Testis (tissue), 3 donors: ENCODE results near the gene TRPC4AP. TPM values are rescaled to one million over a fixed set of nuclear protein-coding genes. Genes with fewer than 3 reads are reported as not detected.
"Not testable (repeated sequence)": the region's sequence is repeated elsewhere in the genome, so short reads cannot be mapped to it uniquely, and the experiment has no call there.

ENCODE experiments used
- DNase-seq: peaks from one replicate; pipeline ENCODE4 v3.0.0-alpha.2; 2019
- H3K27ac ChIP-seq, 2 donors: fragments of 200-600 bp; sonication (generic); one replicate each; pipeline ENCODE4 v1.5.1; 2019
- H3K27me3 ChIP-seq: fragments of 200-600 bp; sonication (generic); one replicate; pipeline ENCODE4 v1.5.1; 2019
- H3K36me3 ChIP-seq: fragments of 200-600 bp; sonication (generic); one replicate; pipeline ENCODE4 v1.5.1; 2017; ENCODE audit warnings: low read depth; ENCODE audit errors: missing control alignments
- H3K4me1 ChIP-seq: fragments of 200-600 bp; sonication (generic); one replicate; pipeline ENCODE4 v1.5.1; 2019
- H3K4me3 ChIP-seq, 2 donors: fragments of 200-600 bp; sonication (generic); one replicate each; pipeline ENCODE4 v1.5.1; 2017 to 2019
- H3K9me3 ChIP-seq: fragments of 200-600 bp; sonication (generic); one replicate; pipeline ENCODE4 v1.5.1; 2017
- CTCF ChIP-seq, 3 experiments: fragments of 450-650 bp in 2 of 3; fragments of 200-600 bp in 1 of 3; sonication (generic) in 1 of 3; IDR thresholded peaks; one replicate each; pipeline ENCODE4 v1.5.1; 2016 to 2019; ENCODE audit warnings: antibody characterized with exemption in 3 of 3, mild to moderate bottlenecking in 2 of 3, moderate library complexity in 1 of 3
- POLR2A ChIP-seq: fragments of 450-650 bp; IDR thresholded peaks from one replicate; pipeline ENCODE4 v1.6.1; 2017; ENCODE audit warnings: antibody characterized with exemption, mild to moderate bottlenecking, moderate library complexity
- WGBS, 2 donors: methylation state at CpG; one replicate each; pipeline ENCODE4 v1.1.5; 2018; 5-methylcytosine and 5-hydroxymethylcytosine counted together
- intact Hi-C: fragments of 100-400 bp; cut with DNase I; formaldehyde crosslinking; loops from one replicate; pipeline ENCODE4 v1.15.1; 2023; ENCODE audit warnings: low total_unique reads
- polyA plus RNA-seq: library from polyadenylated mRNA; stranded (reverse); fragments of 350-450 nt; fragmentation: Illumina TruSeq; extraction: RNeasy Lipid Tissue Mini Kit (QIAGEN cat#74804); gene quantifications from one replicate; pipeline ENCODE4 v1.2.3, GENCODE V29; 2014; ENCODE audit warnings: low read depth, low replicate concordance; ENCODE audit not compliant: insufficient read depth
- total RNA-seq, 2 donors: library from RNA; depleted of rRNA; stranded (reverse); fragments of >200 nt; gene quantifications; one replicate each; pipeline ENCODE4 v1.2.3, GENCODE V29; 2016

Gene TRPC4AP
- total and polyA plus RNA-seq, 3 donors from 2014 or later = 68.8 to 78.4 (median 76.6) TPM

GRCh38 chr20:35085477-35086225 is 7.0 kb downstream of the TRPC4AP start:
- Histone ChIP-seq H3K4me3 (no peak overlapping the region), H3K9me3 (no peaks in the 10 kb centered on the region), H3K36me3 (no peaks in the 10 kb centered on the region), H3K4me1 (no peaks in the 10 kb centered on the region), H3K27ac (no peak overlapping the region), H3K27me3 (no peaks in the 10 kb centered on the region)
- no peak for DNase-seq
- 84 to 90% methylated on average over 11 of the region's 11 CpGs for WGBS, 2 donors
- TF ChIP-seq POLR2A = no peak
- TF ChIP-seq CTCF (IDR thresholded peaks at IDR 0.05) = no peak
- intact Hi-C loops = no loop called here

GRCh38 chr20:35084998-35085397 is 7.6 kb downstream of the TRPC4AP start:
- WGBS, 2 donors = 80 to 85% methylated on average over 3 of the region's 3 CpGs
- TF ChIP-seq POLR2A (no peak), CTCF (IDR thresholded peaks at IDR 0.05) (no peak)
- Histone ChIP-seq H3K4me1 (no peaks in the 10 kb centered on the region), H3K4me3 (no peak overlapping the region), H3K27ac (no peak overlapping the region), H3K9me3 (no peaks in the 10 kb centered on the region), H3K36me3 (no peaks in the 10 kb centered on the region), H3K27me3 (no peaks in the 10 kb centered on the region)
- intact Hi-C loops = no loop called here
- DNase-seq = no peak

GRCh38 chr20:35080348-35080642 is 12.3 kb downstream of the TRPC4AP start:
- DNase-seq, H3K36me3 ChIP-seq, H3K9me3 ChIP-seq, H3K4me1 ChIP-seq, H3K27ac ChIP-seq, intact Hi-C loops, H3K27me3 ChIP-seq, H3K4me3 ChIP-seq: not testable (repeated sequence)
- WGBS, 2 donors = 45 to 54% methylated on average over 5 of the region's 5 CpGs

GRCh38 chr20:35079472-35080347 is 12.9 kb downstream of the TRPC4AP start:
- Histone ChIP-seq H3K4me3 (no peak overlapping the region), H3K9me3 (no peaks in the 10 kb centered on the region), H3K36me3 (no peaks in the 10 kb centered on the region), H3K4me1 (no peaks in the 10 kb centered on the region), H3K27me3 (no peaks in the 10 kb centered on the region), H3K27ac (no peak overlapping the region)
- DNase-seq = no peak
- TF ChIP-seq CTCF (IDR thresholded peaks at IDR 0.05) (no peak), POLR2A (no peak)
- WGBS, 2 donors = 87 to 95% methylated on average over 8 of the region's 8 CpGs
- intact Hi-C loops = no loop called here

- no peaks in the 10 kb centered on the region for H3K27me3 ChIP-seq
- no peaks in the 10 kb centered on the region for H3K4me1 ChIP-seq
- no peaks in the 10 kb centered on the region for H3K36me3 ChIP-seq
- intact Hi-C loops = no loop called here
- H3K27ac ChIP-seq = no peak overlapping the region
- no peak overlapping the region for H3K4me3 ChIP-seq
- WGBS, 2 donors = 92 to 94% methylated on average over 5 of the region's 5 CpGs
- no peaks in the 10 kb centered on the region for H3K9me3 ChIP-seq
- no peak for DNase-seq
- TF ChIP-seq CTCF (IDR thresholded peaks at IDR 0.05) = no peak
- TF ChIP-seq POLR2A = no peak
Measured at GRCh38 chr20:35077872-35078271, 14.7 kb downstream of the TRPC4AP start.
